ENCODE measurements around the gene OAF. TPM values are rescaled to one million over a fixed set of nuclear protein-coding genes. Genes with fewer than 3 reads are reported as not detected.

Gene OAF
- total and polyA plus RNA-seq, 4 donors = 15.0 to 151 (median 82.0) TPM

DNA sequence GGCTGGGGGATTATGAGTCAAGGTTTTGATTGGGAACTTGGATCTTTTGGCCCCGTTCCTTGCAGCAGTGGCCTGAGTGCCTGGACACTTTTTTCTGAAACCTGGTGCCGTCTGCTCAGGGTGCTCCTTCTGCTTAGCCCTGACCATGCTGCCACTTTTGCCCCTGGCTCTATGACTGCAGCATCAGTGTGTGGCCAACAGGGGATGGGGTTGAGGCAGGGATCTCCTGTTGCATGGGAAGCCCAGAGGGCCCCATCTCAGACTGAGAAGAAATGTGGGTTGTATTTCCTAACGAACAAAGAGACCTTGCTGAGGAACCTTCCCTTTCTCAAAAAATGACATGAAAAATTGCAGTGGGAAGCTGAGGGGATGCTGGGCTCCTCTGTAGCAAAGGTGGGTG, 47.8 kb downstream of the OAF start:
- no peak overlapping the region for H3K9ac ChIP-seq (ENCODE audit: low read depth in 1 of 2, low read length in 2 of 2)
- no peaks in the 10 kb centered on the region for H3K4me1 ChIP-seq (ENCODE audit: control insufficient read depth in 4 of 4, insufficient read depth in 4 of 4, low read length in 3 of 4)
- no peaks in the 10 kb centered on the region for H3K36me3 ChIP-seq (ENCODE audit: control insufficient read depth in 4 of 4, insufficient read depth in 3 of 4, low read depth in 1 of 4, low read length in 3 of 4)
- DNase-seq (ENCODE audit: low spot score) = no peak
- H3K9me3 ChIP-seq (ENCODE audit: control insufficient read depth in 4 of 4, low read length in 3 of 4) = no peaks in the 10 kb centered on the region
- WGBS = 78% methylated on average over 3 of the region's 3 CpGs
- no peak overlapping the region for H3K27ac ChIP-seq (ENCODE audit: low read depth in 1 of 2, low read length in 2 of 2)
- H3K27me3 ChIP-seq (ENCODE audit: control insufficient read depth in 4 of 4, insufficient read depth in 4 of 4, low read length in 3 of 4) = peaks cover 0 to 8% (median 3%) of the 10 kb centered on the region in 4 donors
- TF ChIP-seq, protein P1, sequence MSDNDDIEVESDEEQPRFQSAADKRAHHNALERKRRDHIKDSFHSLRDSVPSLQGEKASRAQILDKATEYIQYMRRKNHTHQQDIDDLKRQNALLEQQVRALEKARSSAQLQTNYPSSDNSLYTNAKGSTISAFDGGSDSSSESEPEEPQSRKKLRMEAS (IDR thresholded peaks at IDR 0.05) = no peak
- TF ChIP-seq, protein P2, sequence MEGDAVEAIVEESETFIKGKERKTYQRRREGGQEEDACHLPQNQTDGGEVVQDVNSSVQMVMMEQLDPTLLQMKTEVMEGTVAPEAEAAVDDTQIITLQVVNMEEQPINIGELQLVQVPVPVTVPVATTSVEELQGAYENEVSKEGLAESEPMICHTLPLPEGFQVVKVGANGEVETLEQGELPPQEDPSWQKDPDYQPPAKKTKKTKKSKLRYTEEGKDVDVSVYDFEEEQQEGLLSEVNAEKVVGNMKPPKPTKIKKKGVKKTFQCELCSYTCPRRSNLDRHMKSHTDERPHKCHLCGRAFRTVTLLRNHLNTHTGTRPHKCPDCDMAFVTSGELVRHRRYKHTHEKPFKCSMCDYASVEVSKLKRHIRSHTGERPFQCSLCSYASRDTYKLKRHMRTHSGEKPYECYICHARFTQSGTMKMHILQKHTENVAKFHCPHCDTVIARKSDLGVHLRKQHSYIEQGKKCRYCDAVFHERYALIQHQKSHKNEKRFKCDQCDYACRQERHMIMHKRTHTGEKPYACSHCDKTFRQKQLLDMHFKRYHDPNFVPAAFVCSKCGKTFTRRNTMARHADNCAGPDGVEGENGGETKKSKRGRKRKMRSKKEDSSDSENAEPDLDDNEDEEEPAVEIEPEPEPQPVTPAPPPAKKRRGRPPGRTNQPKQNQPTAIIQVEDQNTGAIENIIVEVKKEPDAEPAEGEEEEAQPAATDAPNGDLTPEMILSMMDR (IDR thresholded peaks at IDR 0.05; ENCODE audit: low read depth, low read length, missing input control) = no peak
- TF ChIP-seq, protein P3, sequence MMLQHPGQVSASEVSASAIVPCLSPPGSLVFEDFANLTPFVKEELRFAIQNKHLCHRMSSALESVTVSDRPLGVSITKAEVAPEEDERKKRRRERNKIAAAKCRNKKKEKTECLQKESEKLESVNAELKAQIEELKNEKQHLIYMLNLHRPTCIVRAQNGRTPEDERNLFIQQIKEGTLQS (IDR thresholded peaks at IDR 0.05) = no peak
- TF ChIP-seq, protein P4, sequence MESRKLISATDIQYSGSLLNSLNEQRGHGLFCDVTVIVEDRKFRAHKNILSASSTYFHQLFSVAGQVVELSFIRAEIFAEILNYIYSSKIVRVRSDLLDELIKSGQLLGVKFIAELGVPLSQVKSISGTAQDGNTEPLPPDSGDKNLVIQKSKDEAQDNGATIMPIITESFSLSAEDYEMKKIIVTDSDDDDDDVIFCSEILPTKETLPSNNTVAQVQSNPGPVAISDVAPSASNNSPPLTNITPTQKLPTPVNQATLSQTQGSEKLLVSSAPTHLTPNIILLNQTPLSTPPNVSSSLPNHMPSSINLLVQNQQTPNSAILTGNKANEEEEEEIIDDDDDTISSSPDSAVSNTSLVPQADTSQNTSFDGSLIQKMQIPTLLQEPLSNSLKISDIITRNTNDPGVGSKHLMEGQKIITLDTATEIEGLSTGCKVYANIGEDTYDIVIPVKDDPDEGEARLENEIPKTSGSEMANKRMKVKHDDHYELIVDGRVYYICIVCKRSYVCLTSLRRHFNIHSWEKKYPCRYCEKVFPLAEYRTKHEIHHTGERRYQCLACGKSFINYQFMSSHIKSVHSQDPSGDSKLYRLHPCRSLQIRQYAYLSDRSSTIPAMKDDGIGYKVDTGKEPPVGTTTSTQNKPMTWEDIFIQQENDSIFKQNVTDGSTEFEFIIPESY (IDR thresholded peaks at IDR 0.05) = no peak
- TF ChIP-seq RAD21 (IDR thresholded peaks at IDR 0.05) (no peak), GABPA (IDR thresholded peaks at IDR 0.05 in 1 of 2, conservative IDR thresholded peaks at IDR 0.05 in 1 of 2) (no peak), JUND (IDR thresholded peaks at IDR 0.05) (no peak), YY1 (IDR thresholded peaks at IDR 0.05) (no peak), HNF4A (conservative IDR thresholded peaks at IDR 0.05) (no peak), TAF1 (conservative IDR thresholded peaks at IDR 0.05) (no peak), RXRA (IDR thresholded peaks at IDR 0.05) (no peak), EGR1 (IDR thresholded peaks at IDR 0.05; ENCODE audit: low read depth in 2 of 2) (no peak), SP1 (IDR thresholded peaks at IDR 0.05) (no peak), FOXA2 (IDR thresholded peaks at IDR 0.05) (no peak), NR2F2 (IDR thresholded peaks at IDR 0.05) (no peak), FOXA1 (IDR thresholded peaks at IDR 0.05) (no peak)
- TF ChIP-seq, protein P5, sequence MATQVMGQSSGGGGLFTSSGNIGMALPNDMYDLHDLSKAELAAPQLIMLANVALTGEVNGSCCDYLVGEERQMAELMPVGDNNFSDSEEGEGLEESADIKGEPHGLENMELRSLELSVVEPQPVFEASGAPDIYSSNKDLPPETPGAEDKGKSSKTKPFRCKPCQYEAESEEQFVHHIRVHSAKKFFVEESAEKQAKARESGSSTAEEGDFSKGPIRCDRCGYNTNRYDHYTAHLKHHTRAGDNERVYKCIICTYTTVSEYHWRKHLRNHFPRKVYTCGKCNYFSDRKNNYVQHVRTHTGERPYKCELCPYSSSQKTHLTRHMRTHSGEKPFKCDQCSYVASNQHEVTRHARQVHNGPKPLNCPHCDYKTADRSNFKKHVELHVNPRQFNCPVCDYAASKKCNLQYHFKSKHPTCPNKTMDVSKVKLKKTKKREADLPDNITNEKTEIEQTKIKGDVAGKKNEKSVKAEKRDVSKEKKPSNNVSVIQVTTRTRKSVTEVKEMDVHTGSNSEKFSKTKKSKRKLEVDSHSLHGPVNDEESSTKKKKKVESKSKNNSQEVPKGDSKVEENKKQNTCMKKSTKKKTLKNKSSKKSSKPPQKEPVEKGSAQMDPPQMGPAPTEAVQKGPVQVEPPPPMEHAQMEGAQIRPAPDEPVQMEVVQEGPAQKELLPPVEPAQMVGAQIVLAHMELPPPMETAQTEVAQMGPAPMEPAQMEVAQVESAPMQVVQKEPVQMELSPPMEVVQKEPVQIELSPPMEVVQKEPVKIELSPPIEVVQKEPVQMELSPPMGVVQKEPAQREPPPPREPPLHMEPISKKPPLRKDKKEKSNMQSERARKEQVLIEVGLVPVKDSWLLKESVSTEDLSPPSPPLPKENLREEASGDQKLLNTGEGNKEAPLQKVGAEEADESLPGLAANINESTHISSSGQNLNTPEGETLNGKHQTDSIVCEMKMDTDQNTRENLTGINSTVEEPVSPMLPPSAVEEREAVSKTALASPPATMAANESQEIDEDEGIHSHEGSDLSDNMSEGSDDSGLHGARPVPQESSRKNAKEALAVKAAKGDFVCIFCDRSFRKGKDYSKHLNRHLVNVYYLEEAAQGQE (IDR thresholded peaks at IDR 0.05) = no peak
- H3K4me3 ChIP-seq (ENCODE audit: low read depth in 1 of 3, low read length in 3 of 3) = no peak overlapping the region
